HCT116 (cell line): ENCODE data around the gene THUMPD3. TPM values are rescaled to one million over a fixed set of nuclear protein-coding genes. Genes with fewer than 3 reads are reported as not detected.

Experiments
- ATAC-seq: fragments of 200-7000 bp; cut with Tn5 transposase; 2 replicates; pipeline ENCODE4 v1.9.1; 2020; ENCODE audit warnings: mild to moderate bottlenecking, moderate library complexity
- BruUV-seq: library from RNA; stranded (reverse); fragments of 400-500 nt; replicated peaks from 2 replicates; lab custom pipeline; 2021; lab: Mats Ljungman, UMichigan
- CTCF ChIA-PET: fragments of 300-600 bp; sonication (Branson Sonifier 250); formaldehyde crosslinking; loops from one replicate; lab custom pipeline; 2021; ENCODE audit warnings: antibody characterized with exemption; lab: Charles Lee
- POLR2A ChIA-PET: fragments of 300-600, 350-600 bp; sonication (Branson Sonifier 250); formaldehyde crosslinking; loops from one replicate; lab custom pipeline; 2021; ENCODE audit warnings: antibody characterized with exemption; lab: Charles Lee
- RAD21 ChIA-PET, 2 experiments: fragments of 300-600 bp; sonication (Branson Sonifier 250); formaldehyde crosslinking; loops; one replicate each; lab custom pipeline; 2023; ENCODE audit warnings: low total read pairs in 2 of 2; ENCODE audit not compliant: uncharacterized antibody in 2 of 2, unreplicated experiment in 2 of 2, low non-redundant PET in 1 of 2; lab: Charles Lee
- DNase-seq: peaks from one replicate; pipeline ENCODE4 v3.0.0-alpha.2; 2010; ENCODE audit warnings: low read depth, low spot score
- H2AFZ ChIP-seq: fragments of 200-600 bp; shearing (Covaris generic), sonication (generic); 2 replicates; pipeline ENCODE4 v1.6.1; 2017; ENCODE audit warnings: low read depth, mixed run types, mixed read lengths, antibody characterized with exemption, low read length; ENCODE audit not compliant: poor library complexity, severe bottlenecking
- H3K27ac ChIP-seq: 2 replicates; pipeline ENCODE4 v1.5.1; 2012; ENCODE audit warnings: low read depth, low read length
- H3K27me3 ChIP-seq: fragments of 200-600 bp; sonication (generic); 2 replicates; pipeline ENCODE4 v1.6.1; 2016; ENCODE audit warnings: mixed run types, low read length, mixed read lengths; ENCODE audit not compliant: insufficient read depth
- H3K36me3 ChIP-seq, 2 experiments: fragments of 200-500 bp in 1 of 2; fragments of 200-600 bp in 1 of 2; sonication (Bioruptor generic) in 1 of 2; sonication (generic) in 1 of 2; 2 replicates each; pipeline versions ENCODE4 v1.5.1 to v1.6.1; 2014 to 2016; ENCODE audit warnings: low read length in 2 of 2, inconsistent platforms in 1 of 2, mixed read lengths in 1 of 2, mixed run types in 1 of 2; ENCODE audit not compliant: insufficient read depth in 2 of 2, control insufficient read depth in 1 of 2
- H3K4me1 ChIP-seq, 2 experiments: fragments of 200-600 bp in 1 of 2; sonication (generic) in 1 of 2; 2 replicates each; pipeline versions ENCODE4 v1.5.1 to v1.6.1; 2012 to 2017; ENCODE audit warnings: low read length in 2 of 2, inconsistent platforms in 1 of 2, mild to moderate bottlenecking in 1 of 2, mixed read lengths in 1 of 2, mixed run types in 1 of 2, moderate library complexity in 1 of 2; ENCODE audit not compliant: insufficient read depth in 2 of 2, control insufficient read depth in 1 of 2
- H3K4me2 ChIP-seq: fragments of 200-600 bp; sonication (generic); 2 replicates; pipeline ENCODE4 v1.6.1; 2017; ENCODE audit warnings: mixed run types, low read length, mixed read lengths
- H3K4me3 ChIP-seq, 2 experiments: fragments of 200-600 bp in 1 of 2; sonication (generic) in 1 of 2; replicated peaks in 1 of 2; 2 replicates each; pipeline ENCODE4 v1.5.1; 2011 to 2016; ENCODE audit warnings: low read length in 2 of 2, control low read depth in 1 of 2, low read depth in 1 of 2, mild to moderate bottlenecking in 1 of 2, mixed read lengths in 1 of 2, mixed run types in 1 of 2
- H3K79me2 ChIP-seq: fragments of 200-600 bp; sonication (generic); 2 replicates; pipeline ENCODE4 v1.6.1; 2017; ENCODE audit warnings: mild to moderate bottlenecking, mixed run types, low read length, moderate library complexity, mixed read lengths; ENCODE audit not compliant: insufficient read depth
- H3K9ac ChIP-seq: fragments of 200-600 bp; sonication (generic); 2 replicates; pipeline ENCODE4 v1.6.1; 2016; ENCODE audit warnings: low read length, mixed read lengths
- H3K9me2 ChIP-seq: fragments of 200-600 bp; sonication (generic), shearing (Covaris generic); 2 replicates; pipeline ENCODE4 v1.6.1; 2017; ENCODE audit warnings: mixed run types, mild to moderate bottlenecking, moderate library complexity; ENCODE audit not compliant: insufficient read depth
- H3K9me3 ChIP-seq, 2 experiments: fragments of 200-500 bp in 1 of 2; fragments of 200-600 bp in 1 of 2; sonication (Bioruptor generic) in 1 of 2; sonication (generic) in 1 of 2; 2 replicates each; pipeline ENCODE4 v1.6.1; 2014 to 2017; ENCODE audit warnings: low read length in 2 of 2, mixed read lengths in 2 of 2, inconsistent platforms in 1 of 2, low read depth in 1 of 2, mild to moderate bottlenecking in 1 of 2, mixed run types in 1 of 2, moderate library complexity in 1 of 2; ENCODE audit not compliant: control insufficient read depth in 1 of 2, insufficient read depth in 1 of 2
- H4K20me1 ChIP-seq: fragments of 200-600 bp; sonication (generic), shearing (Covaris generic); 2 replicates; pipeline ENCODE4 v1.6.1; 2017; ENCODE audit warnings: mixed run types, mild to moderate bottlenecking, moderate library complexity; ENCODE audit not compliant: insufficient read depth
- CBX3 ChIP-seq: IDR thresholded peaks from 2 replicates; pipeline ENCODE4 v1.6.1; 2012; ENCODE audit warnings: low read depth
- EGR1 ChIP-seq: IDR thresholded peaks from 2 replicates; pipeline ENCODE4 v1.6.1; 2012; ENCODE audit warnings: low read depth
- POLR2A ChIP-seq: IDR thresholded peaks from 2 replicates; pipeline ENCODE4 v1.7.0; 2011; ENCODE audit warnings: borderline replicate concordance; ENCODE audit not compliant: insufficient read depth, insufficient read length; ENCODE audit errors: extremely low read depth
- YY1 ChIP-seq: IDR thresholded peaks from 2 replicates; pipeline ENCODE4 v1.6.1; 2011; ENCODE audit warnings: low read length, low read depth, moderate library complexity, mild to moderate bottlenecking; ENCODE audit not compliant: insufficient replicate concordance; ENCODE audit errors: extremely low read depth
- intact Hi-C: fragments of 100-400 bp; cut with micrococcal nuclease; formaldehyde crosslinking; loops from 2 replicates; pipeline ENCODE4 v1.10.0; 2022
- total RNA-seq: library from RNA; stranded (reverse); gene quantifications from one replicate; pipeline ENCODE4 v1.2.1, GENCODE V29; 2021; ENCODE audit not compliant: unreplicated experiment
- TF ChIP-seq, protein P1 (sequence below): IDR thresholded peaks from 2 replicates; pipeline ENCODE4 v1.6.1; 2011; ENCODE audit warnings: mild to moderate bottlenecking, low read length, moderate library complexity; ENCODE audit not compliant: insufficient replicate concordance; ENCODE audit errors: extremely low read depth
- TF ChIP-seq, protein P2 (sequence below): IDR thresholded peaks from 2 replicates; pipeline ENCODE4 v1.6.1; 2012

The THUMPD3 gene
- total RNA-seq, 1 experiment from 2014 or later = 79.5 TPM

DNA sequence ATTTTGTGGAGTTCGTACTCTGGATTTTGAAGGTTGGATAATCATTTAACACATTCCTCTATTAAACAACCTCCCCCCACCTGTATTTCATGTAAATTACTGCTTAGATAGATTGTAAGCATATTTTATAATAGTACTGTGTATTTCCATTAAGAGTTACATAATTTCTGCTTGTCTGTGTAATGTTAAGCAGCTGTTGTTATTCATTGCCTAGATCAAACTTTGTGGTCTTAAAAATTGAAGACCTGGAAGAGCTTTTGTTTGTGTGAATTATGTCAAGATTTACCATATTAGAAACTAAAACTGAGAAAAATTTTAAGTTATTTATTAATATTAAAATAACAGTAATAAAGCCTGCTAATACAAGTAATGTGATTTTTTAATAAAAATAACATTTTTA lies 45.7 kb downstream of the THUMPD3 start (continued):
- TF ChIP-seq, protein P1, sequence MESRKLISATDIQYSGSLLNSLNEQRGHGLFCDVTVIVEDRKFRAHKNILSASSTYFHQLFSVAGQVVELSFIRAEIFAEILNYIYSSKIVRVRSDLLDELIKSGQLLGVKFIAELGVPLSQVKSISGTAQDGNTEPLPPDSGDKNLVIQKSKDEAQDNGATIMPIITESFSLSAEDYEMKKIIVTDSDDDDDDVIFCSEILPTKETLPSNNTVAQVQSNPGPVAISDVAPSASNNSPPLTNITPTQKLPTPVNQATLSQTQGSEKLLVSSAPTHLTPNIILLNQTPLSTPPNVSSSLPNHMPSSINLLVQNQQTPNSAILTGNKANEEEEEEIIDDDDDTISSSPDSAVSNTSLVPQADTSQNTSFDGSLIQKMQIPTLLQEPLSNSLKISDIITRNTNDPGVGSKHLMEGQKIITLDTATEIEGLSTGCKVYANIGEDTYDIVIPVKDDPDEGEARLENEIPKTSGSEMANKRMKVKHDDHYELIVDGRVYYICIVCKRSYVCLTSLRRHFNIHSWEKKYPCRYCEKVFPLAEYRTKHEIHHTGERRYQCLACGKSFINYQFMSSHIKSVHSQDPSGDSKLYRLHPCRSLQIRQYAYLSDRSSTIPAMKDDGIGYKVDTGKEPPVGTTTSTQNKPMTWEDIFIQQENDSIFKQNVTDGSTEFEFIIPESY = no peak

DNA sequence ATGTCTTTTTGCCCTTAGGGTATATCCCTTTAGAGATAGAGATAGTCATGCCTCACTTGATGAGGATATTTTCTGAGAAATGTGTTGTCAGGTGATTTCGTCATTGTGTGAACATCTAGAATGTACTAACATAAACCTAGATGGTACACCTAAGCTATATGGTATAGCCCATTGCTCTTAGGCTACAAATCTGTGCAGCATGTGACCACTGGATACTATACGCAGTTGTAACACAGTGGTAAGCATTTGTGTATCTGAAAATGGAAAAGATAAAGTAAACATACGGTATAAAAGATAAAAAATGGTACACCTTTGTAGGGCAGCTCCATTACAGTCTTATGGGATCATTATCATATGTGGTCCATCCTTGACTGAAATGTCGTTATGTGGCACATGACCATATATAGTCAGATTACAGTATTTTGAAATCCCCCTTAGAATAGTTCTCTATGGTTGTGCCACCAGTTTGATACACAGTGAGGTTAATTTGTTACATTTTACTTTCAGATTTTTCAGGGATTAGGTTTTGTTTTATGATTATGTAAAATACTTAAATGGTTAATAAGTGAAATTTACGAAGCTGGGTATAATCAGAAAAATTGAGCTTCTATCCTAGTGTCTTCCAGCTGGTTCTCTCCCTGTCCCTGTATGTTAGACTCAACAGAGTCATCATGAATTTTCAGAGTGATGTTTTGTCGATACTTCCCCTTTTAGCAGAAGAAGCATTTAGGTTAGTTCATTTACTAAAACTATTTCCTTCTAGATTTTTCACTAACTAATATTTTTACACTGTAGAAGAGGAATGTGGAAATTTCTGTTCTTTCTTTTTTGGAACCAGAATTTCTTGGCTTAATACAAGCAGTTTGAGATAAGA lies 47.4 kb downstream of the THUMPD3 start:
- ChIA-PET POLR2A (interaction anchor here (3.6 kb wide), 1 partner anchor 14 kb away, joined by 16 read pairs; the partner anchor contains the start of gene SETD5), RAD21 (no interaction called here), CTCF (no interaction called here)
- no TSS peak for BruUV-seq
- H3K9me2 ChIP-seq = no peaks in the 10 kb centered on the region
- no peaks in the 10 kb centered on the region; a peak in 1 of 4 replicates for H3K36me3 ChIP-seq
- no peaks in the 10 kb centered on the region; a peak in 1 of 4 replicates for H3K4me1 ChIP-seq
- no peak for DNase-seq
- H3K27me3 ChIP-seq = no peaks in the 10 kb centered on the region
- no peak overlapping the region for H3K9ac ChIP-seq
- no peak overlapping the region for H2AFZ ChIP-seq
- peaks cover 100% of the 10 kb centered on the region for H3K79me2 ChIP-seq
- H3K4me3 ChIP-seq = no peak overlapping the region
- intact Hi-C loops = no loop called here
- TF ChIP-seq YY1 (no peak), POLR2A (no peak), EGR1 (no peak), CBX3 (no peak)
- TF ChIP-seq, protein P2, sequence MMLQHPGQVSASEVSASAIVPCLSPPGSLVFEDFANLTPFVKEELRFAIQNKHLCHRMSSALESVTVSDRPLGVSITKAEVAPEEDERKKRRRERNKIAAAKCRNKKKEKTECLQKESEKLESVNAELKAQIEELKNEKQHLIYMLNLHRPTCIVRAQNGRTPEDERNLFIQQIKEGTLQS = no peak
- H3K27ac ChIP-seq = no peak overlapping the region
- H3K4me2 ChIP-seq = no peak overlapping the region
- H4K20me1 ChIP-seq = peaks cover 76% of the 10 kb centered on the region
- no peaks in the 10 kb centered on the region for H3K9me3 ChIP-seq
- ATAC-seq = no peak
